ENCODE measurements around the gene NKAP.
"Not testable (repeated sequence)": the region's sequence is repeated elsewhere in the genome, so short reads cannot be mapped to it uniquely, and the experiment has no call there.

NKAP gene

GRCh38 chrX:119943185-119943988, at the start of gene NKAP:
Gene NKAP, minus strand, starts transcription at chrX:119943751. Its CDS starts 146 bp downstream, at chrX:119943605.
- DNase-seq: peak; percentile 90

GRCh38 chrX:119991005-119991787, 47.6 kb upstream of the NKAP start:
- DNase-seq: peak; percentile 54

- DNase-seq: no peak
These were observed 47.0 kb upstream of the NKAP start for GRCh38 chrX:119990556-119991004.

- DNase-seq: no peak
These were observed 46.5 kb upstream of the NKAP start for GRCh38 chrX:119989905-119990555.

GRCh38 chrX:119986203-119986602, 42.7 kb upstream of the NKAP start:
- DNase-seq: no peak

GRCh38 chrX:119984652-119985051, 41.1 kb upstream of the NKAP start:
- DNase-seq: no peak

- no peak for DNase-seq
These were observed 39.9 kb upstream of the NKAP start for GRCh38 chrX:119983494-119983893.

GRCh38 chrX:119982145-119982544, 38.6 kb upstream of the NKAP start:
- DNase-seq: no peak

- peak; percentile 61 for DNase-seq
These were observed 37.9 kb upstream of the NKAP start for GRCh38 chrX:119981286-119982070.

- not testable (repeated sequence) for DNase-seq
These were observed 33.6 kb upstream of the NKAP start for GRCh38 chrX:119977172-119977571.

GRCh38 chrX:119971184-119971583, 27.6 kb upstream of the NKAP start:
- no peak for DNase-seq

- no peak for DNase-seq
These were observed 27.0 kb upstream of the NKAP start for GRCh38 chrX:119970574-119970973.

- not testable (repeated sequence) for DNase-seq
These were observed 23.3 kb upstream of the NKAP start for GRCh38 chrX:119966837-119967236.

- DNase-seq: no peak
These were observed 17.1 kb upstream of the NKAP start for GRCh38 chrX:119960625-119961024.

GRCh38 chrX:119955807-119956570, 12.4 kb upstream of the NKAP start:
- DNase-seq: not testable (repeated sequence)

- DNase-seq: no peak
These were observed 10.8 kb upstream of the NKAP start for GRCh38 chrX:119954374-119954773.

GRCh38 chrX:119948381-119948780, 4.8 kb upstream of the NKAP start:
- no peak for DNase-seq

GRCh38 chrX:119945481-119945880, 1.9 kb upstream of the NKAP start:
- DNase-seq: no peak

GRCh38 chrX:119942831-119943184, 743 bp downstream of the NKAP start:
- DNase-seq: no peak

GRCh38 chrX:119942173-119942819, 1.3 kb downstream of the NKAP start:
- no peak for DNase-seq

GRCh38 chrX:119941336-119941735, 2.2 kb downstream of the NKAP start:
- no peak for DNase-seq
